GM21528 (cell line): ENCODE results near the gene SATB2.

Experiments used
- ATAC-seq: cut with Tn5 transposase; IDR thresholded peaks from one replicate; pipeline ENCODE4 v1.9.1; 2021; ENCODE audit warnings: mild to moderate bottlenecking, moderate library complexity; ENCODE audit not compliant: unreplicated experiment, low FRiP score

SATB2 gene

GRCh38 chr2:199457147-199458008 is at the start of gene SATB2:
SATB2 (minus strand) TSS chr2:199457939; CDS start chr2:199456037, 1,902 bp downstream.
- no peak for ATAC-seq

GRCh38 chr2:199505755-199506403 is 48.1 kb upstream of the SATB2 start:
- no peak for ATAC-seq

- ATAC-seq, result no peak
Observed at GRCh38 chr2:199503148-199503547, 45.4 kb upstream of the SATB2 start.

GRCh38 chr2:199499005-199499404 is 41.3 kb upstream of the SATB2 start:
- no peak for ATAC-seq

- ATAC-seq, result no peak
Observed at GRCh38 chr2:199495147-199495546, 37.4 kb upstream of the SATB2 start.

- ATAC-seq, result no peak
Observed at GRCh38 chr2:199490049-199490448, 32.3 kb upstream of the SATB2 start.

- ATAC-seq, result no peak
Observed at GRCh38 chr2:199488772-199489400, 31.1 kb upstream of the SATB2 start.

- peak; percentile 70 for ATAC-seq
Observed at GRCh38 chr2:199485732-199486335, 28.1 kb upstream of the SATB2 start.

- no peak for ATAC-seq
Observed at GRCh38 chr2:199484927-199485326, 27.2 kb upstream of the SATB2 start.

GRCh38 chr2:199480966-199481365 is 23.2 kb upstream of the SATB2 start:
- no peak for ATAC-seq

- no peak for ATAC-seq
Observed at GRCh38 chr2:199477277-199477834, 19.6 kb upstream of the SATB2 start.

GRCh38 chr2:199471443-199472057 is 13.8 kb upstream of the SATB2 start:
- ATAC-seq, result peak; percentile 59

- no peak for ATAC-seq
Observed at GRCh38 chr2:199470672-199471442, 13.1 kb upstream of the SATB2 start.

- ATAC-seq, result no peak
Observed at GRCh38 chr2:199470361-199470671, 12.6 kb upstream of the SATB2 start.

- ATAC-seq, result no peak
Observed at GRCh38 chr2:199469514-199470360, 12.0 kb upstream of the SATB2 start.

GRCh38 chr2:199468561-199469513 is 11.1 kb upstream of the SATB2 start:
- ATAC-seq, result no peak

GRCh38 chr2:199467066-199467822 is 9.5 kb upstream of the SATB2 start:
- ATAC-seq, result no peak
